ENCODE data around the gene TNNC1. TPM values are rescaled to one million over a fixed set of nuclear protein-coding genes. Genes with fewer than 3 reads are reported as not detected.

Gene TNNC1
- total and polyA plus RNA-seq, 4 donors = 0.21 to 0.75 (median 0.35) TPM

- Histone ChIP-seq H3K9me3 (ENCODE audit: control insufficient read depth in 4 of 4, low read length in 3 of 4) (no peaks in the 10 kb centered on the region), H3K9ac (ENCODE audit: low read depth in 1 of 2, low read length in 2 of 2) (no peak overlapping the region), H3K27me3 (ENCODE audit: control insufficient read depth in 4 of 4, insufficient read depth in 4 of 4, low read length in 3 of 4) (no peaks in the 10 kb centered on the region), H3K4me1 (ENCODE audit: control insufficient read depth in 4 of 4, insufficient read depth in 4 of 4, low read length in 3 of 4) (peaks cover 0 to 5% (median 2%) of the 10 kb centered on the region in 4 donors), H3K36me3 (ENCODE audit: control insufficient read depth in 4 of 4, insufficient read depth in 3 of 4, low read depth in 1 of 4, low read length in 3 of 4) (peaks cover 4 to 17% (median 12%) of the 10 kb centered on the region in 4 donors), H3K4me3 (ENCODE audit: low read depth in 1 of 3, low read length in 3 of 3) (peak overlapping the region; percentile 5 to 48 (median 43)), H3K27ac (ENCODE audit: low read depth in 1 of 2, low read length in 2 of 2) (peak overlapping the region; percentile 38 to 40)
- TF ChIP-seq JUND (IDR thresholded peaks at IDR 0.05) (no peak), FOXA1 (IDR thresholded peaks at IDR 0.05) (no peak), EGR1 (IDR thresholded peaks at IDR 0.05; ENCODE audit: low read depth in 2 of 2) (no peak), TAF1 (conservative IDR thresholded peaks at IDR 0.05) (no peak), HNF4A (conservative IDR thresholded peaks at IDR 0.05) (no peak)
- TF ChIP-seq, protein P1, sequence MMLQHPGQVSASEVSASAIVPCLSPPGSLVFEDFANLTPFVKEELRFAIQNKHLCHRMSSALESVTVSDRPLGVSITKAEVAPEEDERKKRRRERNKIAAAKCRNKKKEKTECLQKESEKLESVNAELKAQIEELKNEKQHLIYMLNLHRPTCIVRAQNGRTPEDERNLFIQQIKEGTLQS (IDR thresholded peaks at IDR 0.05) = no peak
- no peak for DNase-seq (ENCODE audit: low spot score)
- WGBS = 72% methylated on average over 16 of the region's 16 CpGs
These were observed 42.1 kb upstream of the TNNC1 start for GRCh38 chr3:52495777-52496602.

DNA sequence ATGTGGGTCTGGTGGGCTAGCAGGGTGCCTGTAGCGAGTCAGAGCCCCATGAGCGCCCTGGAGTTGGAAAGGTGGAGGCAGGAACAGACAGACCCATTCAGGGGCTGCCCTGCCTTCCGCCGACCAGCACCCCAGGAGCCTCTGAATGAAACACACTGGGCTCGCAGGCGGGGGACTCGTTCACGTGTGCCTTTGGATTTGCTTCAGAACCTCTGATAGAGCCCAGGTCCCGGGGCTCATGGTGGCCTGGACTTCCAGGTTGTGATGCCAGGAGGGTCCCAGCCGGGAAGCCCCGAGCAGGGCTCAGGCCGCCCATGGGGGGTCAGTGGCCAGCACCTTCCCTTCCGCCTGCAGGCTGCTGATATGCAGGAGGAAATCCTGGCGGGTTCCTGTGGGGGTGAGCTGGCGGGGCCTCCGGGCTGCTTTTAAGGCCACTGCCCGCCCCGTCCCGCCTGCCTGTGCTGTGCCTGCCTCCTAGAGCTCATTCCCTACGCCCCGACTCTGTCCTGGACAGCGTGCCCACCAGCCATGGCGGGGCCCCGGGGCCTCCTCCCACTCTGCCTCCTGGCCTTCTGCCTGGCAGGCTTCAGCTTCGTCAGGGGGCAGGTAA is 41.1 kb upstream of the TNNC1 start, which contains the start of gene STAB1:
Gene STAB1 (plus strand): TSS at position 453 of the 610 bp plus-strand sequence. CDS start 76 bp downstream, at position 529.
- TF ChIP-seq RAD21 (IDR thresholded peaks at IDR 0.05) (peak in 1 of 2 donors; percentile 6), FOXA1 (IDR thresholded peaks at IDR 0.05) (no peak), RXRA (IDR thresholded peaks at IDR 0.05) (peak in 1 of 2 donors; percentile 23), HNF4A (conservative IDR thresholded peaks at IDR 0.05) (no peak), SP1 (IDR thresholded peaks at IDR 0.05) (peak; percentile 43), NR2F2 (IDR thresholded peaks at IDR 0.05) (peak; percentile 99)
- Histone ChIP-seq H3K4me3 (ENCODE audit: low read depth in 1 of 3, low read length in 3 of 3) (peak within 1 kb of the TSS; percentile 5 to 43 (median 34)), H3K9me3 (ENCODE audit: control insufficient read depth in 4 of 4, low read length in 3 of 4) (no peaks in the 10 kb centered on the region), H3K27ac (ENCODE audit: low read depth in 1 of 2, low read length in 2 of 2) (peak within 1 kb of the TSS; percentile 38 to 40), H3K36me3 (ENCODE audit: control insufficient read depth in 4 of 4, insufficient read depth in 3 of 4, low read depth in 1 of 4, low read length in 3 of 4) (peaks cover 10 to 27% (median 16%) of the 10 kb centered on the region in 4 donors), H3K9ac (ENCODE audit: low read depth in 1 of 2, low read length in 2 of 2) (no peak within 1 kb of the TSS), H3K27me3 (ENCODE audit: control insufficient read depth in 4 of 4, insufficient read depth in 4 of 4, low read length in 3 of 4) (no peaks in the 10 kb centered on the region), H3K4me1 (ENCODE audit: control insufficient read depth in 4 of 4, insufficient read depth in 4 of 4, low read length in 3 of 4) (peaks cover 0 to 10% (median 4%) of the 10 kb centered on the region in 4 donors)
- peak; percentile 43 for DNase-seq (ENCODE audit: low spot score)
- WGBS = 67% methylated on average over 25 of the region's 25 CpGs

DNA sequence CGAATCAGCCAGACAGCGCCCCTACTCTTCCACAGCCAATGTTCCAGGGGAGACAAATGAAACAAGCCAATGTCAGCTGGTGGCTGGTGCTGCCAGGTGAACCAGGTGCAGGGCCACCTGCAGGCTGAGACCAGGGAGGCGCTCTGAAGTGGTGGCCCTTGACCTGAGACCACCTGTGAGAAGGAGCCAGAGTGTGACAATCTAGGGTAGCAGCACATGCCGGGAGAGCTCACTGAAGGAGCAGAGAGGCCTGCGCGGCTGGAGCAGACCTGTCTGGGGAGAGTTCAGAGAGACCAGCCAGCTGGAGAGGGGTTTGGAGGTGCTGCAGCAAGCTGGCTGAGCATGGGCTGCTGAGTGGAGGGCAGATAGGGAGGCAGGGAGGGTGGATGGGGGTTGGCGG is 40.6 kb upstream of the TNNC1 start:
- Histone ChIP-seq H3K4me1 (ENCODE audit: control insufficient read depth in 4 of 4, insufficient read depth in 4 of 4, low read length in 3 of 4) (peaks cover 0 to 16% (median 4%) of the 10 kb centered on the region in 4 donors), H3K4me3 (ENCODE audit: low read depth in 1 of 3, low read length in 3 of 3) (no peak overlapping the region), H3K9me3 (ENCODE audit: control insufficient read depth in 4 of 4, low read length in 3 of 4) (no peaks in the 10 kb centered on the region), H3K36me3 (ENCODE audit: control insufficient read depth in 4 of 4, insufficient read depth in 3 of 4, low read depth in 1 of 4, low read length in 3 of 4) (peaks cover 13 to 31% (median 16%) of the 10 kb centered on the region in 4 donors), H3K27ac (ENCODE audit: low read depth in 1 of 2, low read length in 2 of 2) (peak overlapping the region in 1 of 2 donors; percentile 15), H3K9ac (ENCODE audit: low read depth in 1 of 2, low read length in 2 of 2) (no peak overlapping the region), H3K27me3 (ENCODE audit: control insufficient read depth in 4 of 4, insufficient read depth in 4 of 4, low read length in 3 of 4) (no peaks in the 10 kb centered on the region)
- 87% methylated on average over 7 of the region's 7 CpGs for WGBS
- TF ChIP-seq FOXA1 (IDR thresholded peaks at IDR 0.05) (no peak), NR2F2 (IDR thresholded peaks at IDR 0.05) (no peak), HNF4G (IDR thresholded peaks at IDR 0.05) (no peak), RAD21 (IDR thresholded peaks at IDR 0.05) (no peak)
- TF ChIP-seq, protein P2, sequence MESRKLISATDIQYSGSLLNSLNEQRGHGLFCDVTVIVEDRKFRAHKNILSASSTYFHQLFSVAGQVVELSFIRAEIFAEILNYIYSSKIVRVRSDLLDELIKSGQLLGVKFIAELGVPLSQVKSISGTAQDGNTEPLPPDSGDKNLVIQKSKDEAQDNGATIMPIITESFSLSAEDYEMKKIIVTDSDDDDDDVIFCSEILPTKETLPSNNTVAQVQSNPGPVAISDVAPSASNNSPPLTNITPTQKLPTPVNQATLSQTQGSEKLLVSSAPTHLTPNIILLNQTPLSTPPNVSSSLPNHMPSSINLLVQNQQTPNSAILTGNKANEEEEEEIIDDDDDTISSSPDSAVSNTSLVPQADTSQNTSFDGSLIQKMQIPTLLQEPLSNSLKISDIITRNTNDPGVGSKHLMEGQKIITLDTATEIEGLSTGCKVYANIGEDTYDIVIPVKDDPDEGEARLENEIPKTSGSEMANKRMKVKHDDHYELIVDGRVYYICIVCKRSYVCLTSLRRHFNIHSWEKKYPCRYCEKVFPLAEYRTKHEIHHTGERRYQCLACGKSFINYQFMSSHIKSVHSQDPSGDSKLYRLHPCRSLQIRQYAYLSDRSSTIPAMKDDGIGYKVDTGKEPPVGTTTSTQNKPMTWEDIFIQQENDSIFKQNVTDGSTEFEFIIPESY (IDR thresholded peaks at IDR 0.05) = no peak
- no peak for DNase-seq (ENCODE audit: low spot score)

Measured in liver (tissue), 9 donors.